ENCODE data around the gene SST.

- TF ChIP-seq POLR2AphosphoS5 (IDR thresholded peaks at IDR 0.05; ENCODE audit: low read depth, low read length) (no peak), POLR2A (IDR thresholded peaks at IDR 0.05; ENCODE audit: low read depth, low read length) (no peak)
Observed at GRCh38 chr3:187646906-187647660, 23.1 kb downstream of the SST start.
